Stimulated activated naive CD4-positive, alpha-beta T cell (primary cell): ENCODE data around the gene SNW1.
"Not testable (repeated sequence)": the region's sequence is repeated elsewhere in the genome, so short reads cannot be mapped to it uniquely, and the experiment has no call there.

ENCODE experiments used
- DNase-seq, 6 experiments: peaks; one replicate each; lab custom pipeline; 2025; lab: John Stamatoyannopoulos, UW

SNW1 gene

DNA sequence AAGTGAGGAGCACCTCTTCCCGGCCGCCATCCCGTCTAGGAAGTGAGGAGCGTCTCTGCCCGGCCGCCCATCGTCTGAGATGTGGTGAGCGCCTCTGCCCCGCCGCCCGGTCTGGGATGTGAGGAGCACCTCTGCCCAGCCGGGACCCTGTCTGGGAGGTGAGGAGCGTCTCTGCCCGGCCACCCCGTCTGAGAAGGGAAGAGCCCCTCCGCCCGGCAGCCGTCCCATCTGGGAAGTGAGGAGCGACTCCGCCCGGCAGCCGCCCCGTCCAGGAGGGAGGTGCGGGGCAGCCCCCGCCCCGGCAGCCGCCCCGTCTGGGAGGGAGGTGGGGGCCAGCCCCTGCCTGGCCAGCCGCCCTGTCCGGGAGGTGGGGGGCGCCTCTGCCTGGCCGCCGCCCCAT lies 13.5 kb downstream of the SNW1 start:
- not testable (repeated sequence) for DNase-seq

DNA sequence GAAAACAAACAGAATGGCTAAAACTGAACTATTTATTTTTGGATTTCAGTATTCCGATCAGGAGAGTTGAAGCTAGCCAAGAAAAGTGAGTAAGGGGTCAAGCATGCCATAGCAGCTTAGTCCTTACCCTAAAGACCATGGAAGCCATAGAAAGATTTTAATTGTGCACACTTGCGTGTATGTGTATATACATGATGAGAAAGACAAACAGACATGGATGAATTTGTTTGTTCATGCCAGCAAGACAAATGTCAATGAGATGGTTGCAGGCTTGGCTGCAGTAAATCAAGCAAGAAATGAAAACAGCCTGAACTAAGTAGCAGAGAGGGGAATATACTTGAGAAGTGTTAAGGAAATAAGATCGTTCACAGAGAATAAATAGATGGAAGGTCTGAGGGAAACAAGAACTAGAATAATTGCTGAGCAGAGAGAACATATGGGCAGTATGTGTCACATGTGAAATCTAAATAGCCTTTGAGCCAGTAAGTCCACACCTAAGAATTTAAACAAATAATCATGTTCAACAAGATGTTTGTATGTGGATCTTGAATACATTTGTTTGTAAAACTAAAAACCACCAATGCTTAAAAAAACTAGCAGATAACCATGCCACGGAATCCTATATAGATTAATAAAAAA lies 14.8 kb downstream of the SNW1 start:
- no peak for DNase-seq

DNA sequence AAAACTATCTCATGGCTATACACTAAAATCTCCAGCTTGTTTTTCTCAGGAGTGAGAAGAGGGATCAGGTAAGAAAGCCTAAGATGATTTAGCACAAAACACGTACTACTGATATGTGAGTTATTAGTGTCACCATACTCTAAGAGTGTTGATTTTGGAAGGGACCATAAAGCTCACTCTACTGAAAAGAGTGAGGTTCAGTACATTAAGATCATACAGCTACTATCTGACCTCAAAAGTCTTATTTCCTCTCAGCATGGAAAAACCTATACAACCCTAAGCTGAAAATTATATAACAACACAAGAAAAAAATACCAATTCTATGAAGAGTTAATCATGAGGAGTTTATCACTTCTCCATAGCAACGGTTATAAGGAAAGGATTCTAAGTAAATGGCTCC lies 19.5 kb downstream of the SNW1 start:
- DNase-seq: no peak

DNA sequence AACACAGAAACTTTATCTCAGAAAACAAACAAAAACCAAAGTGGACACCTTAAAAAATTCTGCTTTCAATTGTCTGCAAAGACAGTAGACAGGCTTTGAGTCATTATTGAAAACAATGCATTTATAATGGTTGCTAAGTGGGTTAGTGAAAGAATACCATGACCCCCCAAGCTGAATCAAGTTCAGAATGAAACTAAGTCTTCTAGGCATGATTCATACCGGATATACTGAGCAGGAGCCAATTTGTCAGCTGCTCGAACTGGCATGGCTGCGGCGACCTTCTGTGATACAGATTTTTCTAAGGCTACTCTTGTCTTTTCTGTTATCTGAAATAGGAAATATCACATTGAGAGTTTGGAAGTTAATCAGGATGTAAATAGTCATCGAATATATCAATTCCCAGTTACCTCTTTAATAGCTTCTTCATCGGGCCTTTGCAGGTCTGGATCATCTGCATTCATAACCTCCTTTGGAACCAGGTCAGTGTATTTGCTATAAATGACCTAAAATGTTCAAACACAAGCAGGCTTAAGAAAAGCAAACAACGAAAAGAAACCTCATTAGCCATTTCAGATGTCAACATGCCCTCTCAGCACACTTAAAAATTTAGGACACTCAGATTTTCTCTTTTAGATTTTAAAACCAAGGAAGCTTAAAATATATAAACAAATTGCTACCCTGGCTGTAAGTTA lies 22.3 kb downstream of the SNW1 start:
- DNase-seq: no peak

DNA sequence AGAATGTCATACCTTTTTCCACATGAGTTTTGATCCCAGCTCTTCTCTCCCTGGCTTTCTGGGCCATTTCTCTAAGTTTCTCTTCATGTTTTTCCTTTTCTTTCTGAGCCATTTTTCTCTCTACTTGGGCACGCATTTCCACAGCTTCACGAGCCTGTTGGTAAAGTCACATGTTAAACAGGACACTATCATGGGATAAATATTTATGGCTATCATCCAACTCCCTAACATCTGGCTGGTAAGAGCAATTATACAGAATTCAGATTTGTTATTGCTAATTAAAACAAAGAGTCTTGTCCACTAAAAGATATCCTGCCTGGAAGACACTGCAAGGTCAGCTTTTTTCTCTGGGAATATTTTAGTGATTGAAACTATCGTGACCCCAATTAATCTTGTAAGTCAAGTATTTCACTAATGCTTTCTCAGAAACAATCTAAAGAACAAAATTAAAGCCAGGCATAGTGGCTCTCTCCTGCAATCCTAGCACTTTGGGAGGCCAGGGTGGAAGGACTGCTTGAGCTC lies 29.9 kb downstream of the SNW1 start:
- no peak for DNase-seq

DNA sequence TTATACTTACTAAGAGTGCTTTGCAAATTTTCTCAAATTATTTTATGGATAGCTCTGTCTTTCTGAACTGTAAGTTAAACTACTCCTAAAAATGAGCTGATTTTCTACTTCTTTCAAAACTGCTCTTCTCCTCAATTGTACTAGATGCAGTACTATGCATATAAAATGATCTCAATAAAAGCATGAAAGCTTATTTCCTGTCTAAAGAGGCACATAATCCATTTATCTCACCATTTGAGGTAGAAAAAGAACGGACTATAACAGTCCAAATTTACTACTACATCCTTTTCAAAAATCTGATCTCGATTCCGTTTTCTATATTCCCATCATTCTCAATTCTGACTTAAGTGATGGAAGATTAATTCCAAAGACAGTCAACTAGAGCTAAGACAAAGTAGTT lies 38.7 kb downstream of the SNW1 start:
- no peak for DNase-seq

DNA sequence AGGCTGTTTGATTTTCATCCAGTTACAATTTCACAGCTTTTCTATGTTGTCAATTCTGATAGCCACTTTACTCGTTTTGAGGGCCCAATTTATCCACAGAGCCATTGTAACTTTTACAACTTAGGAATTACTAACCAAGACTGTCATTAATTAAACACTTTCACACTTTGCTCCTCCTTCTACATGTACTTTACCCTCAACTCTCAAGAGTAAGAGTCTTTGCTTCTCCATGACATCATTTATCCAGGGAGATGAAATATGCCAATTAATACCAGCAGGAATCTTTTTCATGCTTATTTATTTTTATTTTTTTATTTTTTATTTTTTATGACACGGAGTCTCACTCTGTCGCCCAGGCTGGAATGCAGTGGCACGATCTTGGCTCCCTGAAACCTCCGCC lies 39.5 kb downstream of the SNW1 start:
- no peak for DNase-seq

DNA sequence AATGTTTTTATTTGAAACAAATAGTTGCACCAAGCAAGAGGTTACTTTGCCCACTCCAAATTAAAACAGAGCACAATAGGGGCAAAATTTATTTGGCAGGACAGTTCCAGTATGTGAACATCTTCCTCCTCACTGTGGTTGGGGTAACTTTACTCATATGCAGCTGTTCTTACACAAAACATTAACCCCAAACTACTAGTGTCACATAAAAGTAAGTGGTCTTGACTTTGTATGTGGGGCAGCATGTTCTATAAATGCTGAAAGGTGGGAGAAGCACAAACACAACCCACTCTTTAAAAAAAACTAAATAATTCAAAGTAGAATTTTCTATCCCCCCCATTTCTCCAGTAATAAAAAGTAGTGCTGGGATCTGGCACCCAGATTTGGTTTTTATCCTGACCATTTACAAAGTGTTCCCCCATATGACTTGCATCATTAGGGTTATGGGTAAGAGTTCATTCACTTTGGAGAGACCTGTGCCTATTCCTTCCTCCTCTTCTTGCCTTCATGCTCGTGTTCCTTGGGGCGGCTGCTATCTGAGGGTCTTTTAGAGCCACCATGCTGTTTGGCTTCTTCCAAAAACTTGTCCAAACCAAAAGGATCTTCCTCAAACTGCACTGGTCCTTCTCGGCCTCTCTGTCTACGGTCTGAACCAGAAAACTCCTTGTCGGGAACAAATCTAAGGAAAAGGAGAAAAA lies 43.2 kb downstream of the SNW1 start:
- no peak for DNase-seq

DNA sequence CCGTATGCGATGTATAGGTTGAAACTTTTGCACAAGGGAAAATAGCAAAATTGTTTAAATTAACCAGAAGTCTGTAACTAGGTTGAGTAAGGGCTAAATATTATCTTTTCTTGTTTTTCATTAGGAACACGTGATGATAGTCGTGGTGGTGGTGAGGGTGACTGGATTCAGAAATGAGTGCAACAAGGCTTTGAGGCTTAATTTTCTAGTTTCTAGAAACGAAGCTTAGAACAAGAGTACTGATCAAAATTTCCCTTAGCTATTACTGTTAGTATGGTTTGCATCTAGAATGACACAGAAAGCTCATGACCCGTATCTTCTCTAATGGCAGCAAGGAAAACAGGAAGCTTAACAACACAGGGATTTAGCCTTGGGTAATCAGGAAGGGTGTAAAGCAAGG lies 46.0 kb downstream of the SNW1 start:
- DNase-seq: no peak

DNA sequence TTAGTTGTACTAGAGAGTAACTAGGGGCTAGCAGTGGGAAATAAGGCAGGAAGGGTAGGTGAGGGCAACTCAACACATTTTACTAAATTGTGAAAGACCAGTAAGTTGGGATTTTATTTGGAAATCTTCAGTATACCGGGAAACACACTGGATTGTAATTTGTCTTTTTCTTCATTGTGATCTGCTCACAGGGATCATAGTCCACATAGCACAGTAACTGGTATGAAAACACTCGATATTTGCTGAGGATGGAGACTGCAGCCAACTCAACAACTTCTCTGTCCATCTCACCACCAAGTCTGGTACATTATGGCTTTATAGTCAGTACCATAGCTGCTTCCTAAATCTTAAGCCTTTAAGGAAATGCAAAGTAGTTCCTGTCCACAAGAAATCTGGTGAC lies 50.6 kb downstream of the SNW1 start:
- DNase-seq: no peak

DNA sequence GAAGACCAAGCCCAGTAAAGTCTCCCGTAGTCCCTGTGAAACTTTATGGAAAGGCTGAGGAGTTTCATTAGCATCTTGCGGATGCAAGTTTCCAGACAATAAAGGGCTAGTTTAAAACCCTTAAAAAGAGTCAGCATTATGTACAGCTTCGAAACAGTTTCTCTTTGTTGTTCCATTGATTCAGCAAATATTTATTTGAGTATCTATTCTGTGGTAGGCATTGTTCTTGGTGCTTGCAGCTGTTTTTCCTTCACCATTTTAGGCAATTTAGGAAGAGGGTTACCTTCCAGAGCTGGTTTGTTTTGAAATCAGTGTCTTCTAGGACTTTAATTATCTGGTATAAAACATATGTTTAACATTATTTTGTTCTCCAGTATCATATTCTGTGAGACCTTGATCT lies 51.5 kb downstream of the SNW1 start:
- no peak for DNase-seq

DNA sequence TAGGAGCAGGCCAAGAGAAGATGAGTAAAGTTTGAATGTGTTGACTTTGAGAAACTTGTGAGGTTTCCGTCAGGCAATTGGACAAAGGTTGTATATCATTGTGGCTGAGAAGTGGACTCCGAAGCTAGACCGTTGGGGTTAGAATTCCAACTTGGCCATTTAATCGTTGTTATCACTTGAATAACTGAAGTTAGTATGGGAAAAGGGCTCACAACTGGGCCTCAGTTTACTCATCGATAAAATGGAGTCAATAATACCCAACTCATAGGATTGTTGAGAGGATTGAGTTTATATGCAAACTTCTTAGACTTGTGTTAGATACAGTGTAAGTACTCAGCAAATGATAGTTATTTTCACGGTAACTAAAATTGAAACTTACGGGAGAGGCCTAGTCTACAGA lies 52.2 kb downstream of the SNW1 start:
- no peak for DNase-seq

DNA sequence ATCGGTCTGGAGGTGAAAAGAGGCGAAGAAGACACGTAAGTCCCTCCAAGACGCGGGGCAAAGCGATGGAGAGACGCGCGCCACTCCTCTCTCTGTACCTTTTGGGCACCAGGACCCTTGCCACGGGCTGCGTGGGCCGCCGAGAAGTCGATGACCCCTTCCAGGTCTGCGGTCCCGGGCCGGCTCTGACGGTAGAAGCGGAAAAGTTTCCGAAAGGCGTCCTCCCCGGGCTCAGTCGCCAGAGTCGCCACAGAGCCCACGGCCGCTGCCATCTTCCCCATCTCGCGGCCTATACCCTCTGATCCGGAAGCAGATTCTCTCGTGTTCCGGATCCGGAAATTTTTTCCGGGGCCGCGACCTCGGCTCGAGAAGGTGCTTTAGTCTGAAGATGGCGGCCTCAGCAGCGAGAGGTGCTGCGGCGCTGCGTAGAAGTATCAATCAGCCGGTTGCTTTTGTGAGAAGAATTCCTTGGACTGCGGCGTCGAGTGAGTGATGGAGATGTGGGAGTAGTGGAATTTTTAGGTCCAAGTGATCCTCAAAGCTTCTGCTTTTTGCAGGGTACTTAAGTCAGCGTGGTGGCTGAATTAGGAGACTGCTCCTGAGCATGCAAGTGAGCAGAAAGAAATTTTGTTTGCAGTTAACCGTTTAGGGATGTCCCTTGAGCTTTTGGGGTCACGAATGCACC lies 53.1 kb downstream of the SNW1 start, which contains the start of the genes ALKBH1 and SLIRP:
ALKBH1 (minus strand) TSS at position 300 of the 685 bp plus-strand sequence; CDS start at position 281, 19 bp downstream.
SLIRP (plus strand) TSS at position 380 of the 685 bp plus-strand sequence; CDS start at position 389, 9 bp downstream.
- peak; percentile 73 to 89 (median 81) for DNase-seq

DNA sequence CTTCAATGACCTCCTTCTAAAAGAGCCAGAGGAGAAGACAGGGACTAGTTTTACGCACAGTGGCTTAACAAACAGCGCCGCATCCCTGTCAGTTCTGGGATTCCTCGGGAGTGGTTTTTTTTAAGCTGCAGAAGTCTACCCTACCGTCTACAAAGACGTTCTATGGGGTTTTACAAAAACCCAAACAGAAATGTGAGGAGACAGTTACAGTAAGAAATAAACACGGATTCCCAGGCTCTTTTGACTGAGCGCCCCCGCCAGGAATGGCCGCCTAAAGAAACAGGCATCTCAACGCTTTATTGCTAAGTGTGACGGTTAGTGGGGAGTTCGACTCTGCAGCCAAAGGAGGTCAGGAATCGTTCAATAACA lies 53.6 kb downstream of the SNW1 start:
- DNase-seq: peak in 1 of 6 experiments; percentile 23

DNA sequence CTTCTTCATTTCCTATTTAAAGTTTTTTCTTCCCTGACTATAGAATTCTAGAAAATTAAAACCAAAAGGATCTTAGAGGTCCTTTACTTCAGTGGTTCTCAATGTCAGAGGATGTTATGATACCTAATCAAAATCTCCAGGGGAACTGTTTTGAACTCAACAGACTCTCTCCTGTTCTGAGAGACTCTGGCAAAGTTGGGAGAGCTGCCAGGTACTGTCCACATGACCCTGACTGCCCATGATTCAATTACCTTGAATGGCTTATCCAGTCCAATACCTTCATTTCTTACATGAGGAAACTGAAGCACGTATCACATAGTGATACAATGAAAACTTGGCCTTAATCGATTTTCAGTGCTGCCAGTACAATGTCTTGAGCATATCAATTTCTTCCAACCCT lies 69.7 kb downstream of the SNW1 start:
- no peak for DNase-seq

DNA sequence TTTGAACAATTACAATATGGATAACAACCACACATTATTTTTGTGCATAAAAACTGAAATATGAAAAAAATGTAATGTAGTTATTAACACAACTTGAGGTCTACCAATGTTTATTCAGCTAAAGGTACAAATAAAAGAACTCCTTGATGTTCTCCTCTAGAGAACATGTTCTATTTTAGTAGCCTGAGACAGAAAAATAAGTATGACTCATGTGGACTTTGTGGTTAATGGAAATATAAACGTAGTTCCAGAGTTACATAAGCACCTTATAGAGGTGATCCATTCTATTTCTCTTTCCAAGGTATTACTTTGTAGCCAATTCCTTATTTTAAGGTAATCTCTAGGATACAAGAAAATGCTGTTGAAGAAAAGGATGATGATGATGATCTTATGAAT lies 78.8 kb downstream of the SNW1 start:
- no peak for DNase-seq

DNA sequence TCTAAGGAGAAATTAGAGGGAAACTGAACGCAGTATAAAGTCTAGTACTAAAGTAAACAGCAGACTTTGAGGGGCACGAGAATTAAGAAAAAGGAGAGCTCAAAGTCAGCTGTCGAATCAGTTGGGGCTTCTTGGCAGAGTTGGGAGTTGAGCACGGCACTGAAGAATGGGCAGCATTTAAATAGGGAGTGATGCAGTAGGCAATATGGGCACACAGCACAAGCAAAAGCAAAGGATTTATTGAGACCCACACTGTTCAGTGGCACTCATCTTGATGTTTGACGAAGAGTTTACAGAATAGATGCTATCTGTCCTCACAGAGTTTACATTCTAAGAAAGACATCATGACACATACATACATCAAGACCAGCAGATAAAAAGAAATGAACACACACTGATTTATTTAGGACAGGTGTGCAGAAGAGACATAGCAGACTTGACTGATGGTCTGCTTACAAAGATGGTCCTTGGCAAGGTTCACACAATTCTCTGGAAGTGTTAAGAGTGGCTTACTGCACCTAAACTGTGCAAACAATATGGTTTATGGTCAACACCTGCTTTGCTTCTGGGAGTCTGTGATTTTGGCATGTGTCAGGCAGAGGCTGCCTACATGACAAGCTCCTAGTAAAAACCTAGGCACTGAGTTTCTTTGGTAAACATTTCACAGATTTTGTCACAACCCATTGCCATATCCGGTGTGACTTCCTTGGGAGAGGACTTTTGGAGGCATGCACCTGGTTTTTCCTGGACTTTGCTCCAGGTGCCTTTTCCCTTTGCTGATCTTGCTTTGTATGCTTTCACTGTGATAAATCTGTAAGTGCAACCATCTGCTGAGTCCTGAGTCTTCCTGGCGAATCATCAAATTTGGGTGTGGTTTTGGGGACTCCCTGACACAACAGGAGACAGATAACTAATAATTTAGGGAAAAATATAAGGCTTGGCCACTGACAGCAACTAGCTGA lies 79.5 kb downstream of the SNW1 start:
- no peak for DNase-seq

DNA sequence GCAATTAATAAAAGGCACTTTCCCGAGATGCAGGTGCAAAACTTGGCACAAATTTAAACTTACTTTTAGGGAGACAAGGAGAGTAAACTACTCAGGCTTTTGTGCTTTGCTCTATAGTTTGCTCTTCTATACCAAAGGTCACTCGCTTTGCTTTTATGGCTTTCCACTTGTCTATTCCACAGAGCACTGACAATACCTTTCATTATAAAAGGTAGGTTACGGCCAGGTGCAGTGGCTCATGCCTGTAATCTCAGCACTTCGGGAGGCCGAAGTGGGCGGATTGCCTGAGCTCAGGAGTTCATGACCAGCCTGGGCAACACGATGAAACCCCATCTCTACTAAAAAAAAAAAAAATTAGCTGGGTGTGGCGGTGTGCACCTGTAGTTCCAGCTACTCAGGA lies 86.0 kb downstream of the SNW1 start:
- DNase-seq: no peak

DNA sequence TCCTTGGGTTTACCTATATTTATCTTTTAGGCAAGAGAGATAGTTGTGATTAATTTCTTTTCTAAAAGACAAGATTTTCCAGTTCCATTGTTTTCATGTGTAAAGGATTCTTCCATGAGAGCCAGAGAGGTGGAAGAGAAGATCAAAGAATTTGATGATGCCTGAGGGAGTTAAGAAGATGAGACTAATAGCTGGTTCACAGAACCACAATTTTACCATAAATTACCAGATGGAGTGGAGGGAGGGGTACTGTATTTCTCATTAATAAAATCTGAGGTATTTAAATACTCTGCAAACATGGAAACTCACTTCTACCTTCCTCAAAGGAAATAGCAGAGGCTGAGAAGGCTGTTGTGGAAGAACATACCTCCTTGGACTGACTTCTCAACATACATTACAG lies 87.8 kb downstream of the SNW1 start:
- DNase-seq: no peak
